Stimulated activated CD8-positive, alpha-beta memory T cell treated with anti-CD3 and anti-CD28 coated beads, Interleukin-2, amount 100 ng/mL, for 48 hours (primary cell): Measurements from ENCODE around the gene MPRIP.

Source experiments
- DNase-seq, 2 donors: peaks; one replicate each; pipeline ENCODE4 v3.0.0-alpha.2; 2020; ENCODE audit warnings: low read depth in 2 of 2

The MPRIP gene

GRCh38 chr17:17066021-17066420, 23.8 kb downstream of the MPRIP start:
- no peak for DNase-seq

GRCh38 chr17:17067257-17067656, 25.0 kb downstream of the MPRIP start:
- no peak for DNase-seq

- DNase-seq, result no peak
Measured at GRCh38 chr17:17069849-17070248, 27.6 kb downstream of the MPRIP start.

- DNase-seq, result no peak
Measured at GRCh38 chr17:17070931-17071330, 28.7 kb downstream of the MPRIP start.

GRCh38 chr17:17071531-17072360, 29.5 kb downstream of the MPRIP start:
- no peak for DNase-seq

GRCh38 chr17:17072546-17072945, 30.3 kb downstream of the MPRIP start:
- DNase-seq, result no peak

- DNase-seq, result no peak
Measured at GRCh38 chr17:17073030-17073564, 30.8 kb downstream of the MPRIP start.

- no peak for DNase-seq
Measured at GRCh38 chr17:17073581-17074403, 31.5 kb downstream of the MPRIP start.

GRCh38 chr17:17075125-17075781, 33.0 kb downstream of the MPRIP start:
- DNase-seq, result no peak

GRCh38 chr17:17076066-17076465, 33.8 kb downstream of the MPRIP start:
- DNase-seq, result no peak

- no peak for DNase-seq
Measured at GRCh38 chr17:17077101-17077500, 34.8 kb downstream of the MPRIP start.

- no peak for DNase-seq
Measured at GRCh38 chr17:17077861-17078732, 35.8 kb downstream of the MPRIP start.

GRCh38 chr17:17078832-17079231, 36.6 kb downstream of the MPRIP start:
- DNase-seq, result no peak

- DNase-seq, result no peak
Measured at GRCh38 chr17:17079336-17079735, 37.1 kb downstream of the MPRIP start.

GRCh38 chr17:17079761-17080160, 37.5 kb downstream of the MPRIP start:
- DNase-seq, result no peak

GRCh38 chr17:17080181-17080631, 37.9 kb downstream of the MPRIP start:
- no peak for DNase-seq

- no peak for DNase-seq
Measured at GRCh38 chr17:17080781-17081180, 38.5 kb downstream of the MPRIP start.

- DNase-seq, result no peak
Measured at GRCh38 chr17:17081304-17081940, 39.2 kb downstream of the MPRIP start.

- DNase-seq, result no peak
Measured at GRCh38 chr17:17082878-17083277, 40.6 kb downstream of the MPRIP start.

GRCh38 chr17:17084317-17084835, 42.1 kb downstream of the MPRIP start:
- DNase-seq, result no peak
